Small intestine (tissue), 7 donors: ENCODE results near the gene ERC2. TPM values are rescaled to one million over a fixed set of nuclear protein-coding genes. Genes with fewer than 3 reads are reported as not detected.

Source experiments
- DNase-seq, 2 donors: peaks; one replicate each; pipeline versions ENCODE4 v3.0.0 to v3.0.0-alpha.2; 2013
- FAIRE-seq: peaks from 2 replicates; lab custom pipeline; 2012; peaks lifted over from hg19 to GRCh38; lab: Jason Lieb, UNC
- H3K27ac ChIP-seq, 3 donors: one replicate each; pipeline ENCODE4 v1.5.1; 2013; ENCODE audit warnings: low read length in 2 of 3, mild to moderate bottlenecking in 2 of 3, control low read depth in 1 of 3, inconsistent platforms in 1 of 3, low read depth in 1 of 3, moderate library complexity in 1 of 3
- H3K27me3 ChIP-seq, 3 donors: one replicate each; pipeline ENCODE4 v1.6.1; 2013; ENCODE audit warnings: low read length in 3 of 3, inconsistent platforms in 1 of 3; ENCODE audit not compliant: control insufficient read depth in 3 of 3, insufficient read depth in 3 of 3
- H3K36me3 ChIP-seq, 3 donors: one replicate each; pipeline ENCODE4 v1.6.1; 2013; ENCODE audit warnings: low read length in 3 of 3, inconsistent platforms in 1 of 3, low read depth in 1 of 3, mild to moderate bottlenecking in 1 of 3, moderate library complexity in 1 of 3; ENCODE audit not compliant: control insufficient read depth in 3 of 3, insufficient read depth in 2 of 3
- H3K4me1 ChIP-seq, 3 donors: one replicate each; pipeline ENCODE4 v1.6.1; 2013; ENCODE audit warnings: low read length in 2 of 3, inconsistent platforms in 1 of 3, low read depth in 1 of 3, mild to moderate bottlenecking in 1 of 3, moderate library complexity in 1 of 3; ENCODE audit not compliant: control insufficient read depth in 3 of 3, insufficient read depth in 2 of 3
- H3K4me3 ChIP-seq, 3 donors: one replicate each; pipeline ENCODE4 v1.5.1; 2013; ENCODE audit warnings: low read length in 3 of 3, control low read depth in 1 of 3, inconsistent platforms in 1 of 3, low read depth in 1 of 3, mild to moderate bottlenecking in 1 of 3, moderate library complexity in 1 of 3
- H3K9me3 ChIP-seq, 2 donors: one replicate each; pipeline ENCODE4 v1.6.1; 2013; ENCODE audit warnings: low read depth in 1 of 2, low read length in 1 of 2; ENCODE audit not compliant: control insufficient read depth in 2 of 2, insufficient read depth in 1 of 2
- WGBS, 3 donors: extraction: QIAGEN DNeasy Blood & Tissue Kit; methylation state at CpG; one replicate each; pipeline ENCODE4 v1.1.7; 2013; 5-methylcytosine and 5-hydroxymethylcytosine counted together
- polyA plus RNA-seq, 4 donors: library from polyadenylated mRNA; stranded (reverse) in 3 of 4; unstranded in 1 of 4; fragments of 200-250 nt in 3 of 4; fragments of 120-200 nt in 1 of 4; gene quantifications; one replicate each; pipeline versions ENCODE4 v1.2.1 to v1.2.3, GENCODE V29; 2013
- donor health status: healthy with polysubstance abuse.
- donor health status: control.
- donor health status: control.
- donor health status: Bipolar disorder and iron deficiency.
- donor health status: healthy.

Gene ERC2
- polyA plus RNA-seq, 4 donors, result 0.73 to 2.0 TPM; not detected in 2

- Histone ChIP-seq H3K4me3 (no peak overlapping the region), H3K4me1 (no peaks in the 10 kb centered on the region), H3K36me3 (no peaks in the 10 kb centered on the region), H3K27me3 (peaks cover 0 to 5% (median 0%) of the 10 kb centered on the region in 3 donors), H3K9me3 (no peaks in the 10 kb centered on the region), H3K27ac (no peak overlapping the region)
- no peak for DNase-seq
- no peak for FAIRE-seq
- 89 to 93% (median 93%) methylated on average over 4 of the region's 4 CpGs for WGBS, 3 donors
Measured at GRCh38 chr3:55604846-55605245, 863.4 kb downstream of the ERC2 start.

GRCh38 chr3:55604402-55604801 is 863.9 kb downstream of the ERC2 start:
- peaks cover 0 to 5% (median 0%) of the 10 kb centered on the region in 3 donors for H3K27me3 ChIP-seq
- H3K4me3 ChIP-seq, result no peak overlapping the region
- FAIRE-seq, result no peak
- no peak for DNase-seq
- 55 to 65% (median 57%) methylated on average over 2 of the region's 2 CpGs for WGBS, 3 donors
- H3K4me1 ChIP-seq, result no peaks in the 10 kb centered on the region
- no peaks in the 10 kb centered on the region for H3K36me3 ChIP-seq
- H3K9me3 ChIP-seq, result no peaks in the 10 kb centered on the region
- no peak overlapping the region for H3K27ac ChIP-seq

DNA sequence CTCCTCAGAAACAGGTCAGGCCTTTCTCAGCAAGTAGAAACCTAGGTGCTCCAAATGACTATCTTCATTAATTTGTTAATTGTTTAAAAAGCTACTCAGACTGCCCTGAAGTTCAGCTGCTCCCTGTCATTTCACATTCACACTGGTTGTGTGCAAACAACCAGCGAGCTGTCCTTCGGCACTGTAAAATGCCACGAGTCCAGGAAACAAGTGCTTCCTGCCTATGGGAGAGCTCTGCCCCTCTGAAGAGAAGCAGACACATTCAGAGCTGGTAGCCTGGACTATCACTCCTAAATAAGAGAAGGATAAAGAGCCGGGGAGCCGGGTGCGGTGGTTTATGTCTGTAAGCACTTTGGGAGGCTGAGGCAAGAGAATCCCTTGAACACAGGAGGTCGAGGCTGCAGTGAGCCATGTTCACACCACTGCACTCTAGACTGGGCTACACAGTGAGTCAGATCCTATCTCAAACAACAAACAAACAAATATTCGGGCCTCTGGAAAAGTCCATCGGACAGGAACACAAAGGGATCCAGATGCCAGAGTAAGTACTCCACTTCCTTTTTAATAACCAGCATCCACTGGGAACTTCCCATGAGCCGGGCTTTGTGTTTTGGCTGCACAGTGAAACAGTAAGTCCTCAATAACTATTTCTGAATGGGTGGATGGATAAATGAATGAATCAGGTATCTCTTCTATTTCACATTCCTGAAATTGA is 866.7 kb downstream of the ERC2 start:
- FAIRE-seq (no peak), DNase-seq (no peak)
- no peaks in the 10 kb centered on the region for H3K36me3 ChIP-seq
- 49 to 60% (median 55%) methylated on average over 10 of the region's 10 CpGs for WGBS, 3 donors
- peaks cover 0 to under 1% (median 0%) of the 10 kb centered on the region in 3 donors for H3K27me3 ChIP-seq
- H3K4me1 ChIP-seq, result no peaks in the 10 kb centered on the region
- H3K9me3 ChIP-seq, result no peaks in the 10 kb centered on the region
- H3K4me3 ChIP-seq, result no peak overlapping the region
- H3K27ac ChIP-seq, result no peak overlapping the region

- H3K4me3 ChIP-seq, result no peak overlapping the region
- no peaks in the 10 kb centered on the region for H3K36me3 ChIP-seq
- no peaks in the 10 kb centered on the region for H3K4me1 ChIP-seq
- 81 to 88% (median 82%) methylated on average over 2 of the region's 2 CpGs for WGBS, 3 donors
- DNase-seq (no peak), FAIRE-seq (no peak)
- no peaks in the 10 kb centered on the region for H3K27me3 ChIP-seq
- H3K9me3 ChIP-seq, result no peaks in the 10 kb centered on the region
- H3K27ac ChIP-seq, result no peak overlapping the region
Measured at GRCh38 chr3:55598224-55598623, 870.0 kb downstream of the ERC2 start.

DNA sequence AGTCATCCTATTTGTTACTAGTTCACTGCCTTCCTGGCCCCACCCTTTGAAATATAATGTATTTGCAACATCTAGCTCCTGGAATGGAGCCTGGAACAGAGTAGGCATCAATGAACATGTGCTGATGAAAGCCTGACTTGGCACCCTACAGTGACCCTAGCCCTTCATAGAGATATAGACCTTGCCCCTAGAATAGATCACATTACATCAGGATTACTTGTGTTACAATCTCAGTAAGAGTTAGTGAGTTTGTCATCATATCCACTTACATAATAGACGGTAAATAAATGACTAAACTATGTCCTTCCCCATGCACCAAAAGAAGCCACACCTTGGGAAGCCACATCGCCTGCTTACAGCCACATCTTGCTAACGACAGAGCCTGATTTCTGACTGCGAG is 870.6 kb downstream of the ERC2 start:
- H3K4me3 ChIP-seq, result no peak overlapping the region
- DNase-seq (no peak), FAIRE-seq (no peak)
- H3K27ac ChIP-seq, result no peak overlapping the region
- H3K27me3 ChIP-seq, result no peaks in the 10 kb centered on the region
- H3K9me3 ChIP-seq, result no peaks in the 10 kb centered on the region
- no peaks in the 10 kb centered on the region for H3K4me1 ChIP-seq
- WGBS, 3 donors, result 85 to 89% (median 87%) methylated on average over 4 of the region's 4 CpGs
- no peaks in the 10 kb centered on the region for H3K36me3 ChIP-seq

- Histone ChIP-seq H3K27ac (no peak overlapping the region), H3K4me1 (no peaks in the 10 kb centered on the region), H3K4me3 (no peak overlapping the region), H3K27me3 (no peaks in the 10 kb centered on the region), H3K36me3 (no peaks in the 10 kb centered on the region), H3K9me3 (no peaks in the 10 kb centered on the region)
- WGBS, 3 donors, result 76 to 90% (median 78%) methylated on average over 2 of the region's 2 CpGs
- no peak for FAIRE-seq
- DNase-seq, result no peak
Measured at GRCh38 chr3:55596212-55596611, 872.1 kb downstream of the ERC2 start.

DNA sequence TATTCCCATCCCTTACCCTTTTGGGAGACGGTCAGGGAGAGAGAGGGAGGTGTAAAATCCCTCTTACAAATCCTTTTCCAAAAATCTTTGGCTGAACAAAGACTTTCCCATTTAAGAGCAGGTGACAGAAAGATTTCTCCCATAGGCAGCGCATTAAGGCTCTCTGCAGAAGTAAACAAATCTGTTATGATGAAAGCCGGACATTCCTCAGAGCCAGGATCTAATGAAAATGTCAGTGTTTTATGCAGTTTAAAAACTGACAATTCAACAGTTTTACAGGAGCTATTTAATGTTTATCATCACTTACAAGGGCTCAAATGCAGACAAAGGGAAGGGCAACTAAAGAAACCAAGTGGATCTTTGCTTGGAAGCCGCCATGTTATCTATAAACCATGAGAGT is 872.8 kb downstream of the ERC2 start:
- Histone ChIP-seq H3K4me1 (no peaks in the 10 kb centered on the region), H3K27ac (no peak overlapping the region), H3K36me3 (no peaks in the 10 kb centered on the region), H3K9me3 (no peaks in the 10 kb centered on the region), H3K4me3 (no peak overlapping the region), H3K27me3 (no peaks in the 10 kb centered on the region)
- WGBS, 3 donors, result 71 to 76% (median 73%) methylated on average over 4 of the region's 4 CpGs
- DNase-seq (no peak), FAIRE-seq (no peak)

DNA sequence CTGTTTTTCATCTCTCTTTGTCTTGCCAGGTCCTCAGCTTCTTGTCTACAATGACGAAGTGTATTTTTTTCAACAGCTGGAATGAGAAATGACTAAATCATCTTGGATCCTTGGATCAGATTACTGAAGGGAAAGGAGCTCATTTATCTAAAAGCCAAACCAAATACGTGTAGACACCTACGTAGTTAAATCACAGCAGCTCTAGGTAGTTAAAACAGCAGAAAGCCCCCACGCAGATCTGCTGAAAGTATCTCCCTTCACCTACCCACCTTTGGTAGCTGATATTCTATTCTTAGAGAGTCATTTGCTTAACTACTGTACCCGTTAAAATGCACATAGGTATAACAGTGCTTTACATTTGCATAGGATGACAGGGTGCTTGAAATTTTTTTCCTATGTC is 875.7 kb downstream of the ERC2 start:
- Histone ChIP-seq H3K27ac (no peak overlapping the region), H3K4me1 (no peaks in the 10 kb centered on the region), H3K27me3 (no peaks in the 10 kb centered on the region), H3K9me3 (no peaks in the 10 kb centered on the region), H3K36me3 (no peaks in the 10 kb centered on the region), H3K4me3 (no peak overlapping the region)
- DNase-seq (no peak), FAIRE-seq (no peak)
- 67 to 76% (median 68%) methylated on average over 5 of the region's 5 CpGs for WGBS, 3 donors

GRCh38 chr3:55591888-55592287 is 876.4 kb downstream of the ERC2 start:
- no peak for DNase-seq
- H3K36me3 ChIP-seq, result no peaks in the 10 kb centered on the region
- FAIRE-seq, result no peak
- H3K4me3 ChIP-seq, result no peak overlapping the region
- no peaks in the 10 kb centered on the region for H3K9me3 ChIP-seq
- 61 to 77% (median 74%) methylated on average over 5 of the region's 5 CpGs for WGBS, 3 donors
- no peaks in the 10 kb centered on the region for H3K27me3 ChIP-seq
- no peaks in the 10 kb centered on the region for H3K4me1 ChIP-seq
- H3K27ac ChIP-seq, result no peak overlapping the region
